Mesenchymal stem cell (in vitro differentiated cells and primary cell): ENCODE measurements around the gene LRRC37A.
A peak's percentile ranks its signal among the peaks of the same experiment; 100 is the strongest.
"Not testable (repeated sequence)": the region's sequence is repeated elsewhere in the genome, so short reads cannot be mapped to it uniquely, and the experiment has no call there.

Experiments
- DNase-seq: peaks from one replicate; pipeline ENCODE4 v3.0.0-alpha.2; 2013
- H2AFZ ChIP-seq: one replicate; pipeline ENCODE4 v1.6.1; 2013; ENCODE audit warnings: low read depth, mild to moderate bottlenecking, control low read depth, inconsistent platforms, low read length, moderate library complexity
- H2AK5ac ChIP-seq: 2 replicates; pipeline ENCODE4 v1.6.1; 2013; ENCODE audit warnings: low read length, moderate library complexity, mild to moderate bottlenecking, inconsistent platforms; ENCODE audit not compliant: severe bottlenecking
- H2BK120ac ChIP-seq: one replicate; pipeline ENCODE4 v1.6.1; 2013; ENCODE audit warnings: low read depth, mild to moderate bottlenecking, inconsistent platforms, low read length, moderate library complexity
- H2BK12ac ChIP-seq, 2 experiments: one replicate each; pipeline ENCODE4 v1.6.1; 2013; ENCODE audit warnings: inconsistent platforms in 2 of 2, low read length in 2 of 2, mild to moderate bottlenecking in 2 of 2, moderate library complexity in 2 of 2, control low read depth in 1 of 2
- H2BK15ac ChIP-seq: one replicate; pipeline ENCODE4 v1.6.1; 2013; ENCODE audit warnings: mild to moderate bottlenecking, low read depth, inconsistent platforms; ENCODE audit not compliant: poor library complexity, severe bottlenecking
- H2BK5ac ChIP-seq: 2 replicates; pipeline ENCODE4 v1.6.1; 2013; ENCODE audit warnings: low read depth, mild to moderate bottlenecking, low read length, control low read depth, inconsistent platforms; ENCODE audit not compliant: poor library complexity, severe bottlenecking
- H3K14ac ChIP-seq, 2 experiments: one replicate each; pipeline ENCODE4 v1.6.1; 2013; ENCODE audit warnings: inconsistent platforms in 2 of 2, low read length in 2 of 2, control low read depth in 1 of 2, mild to moderate bottlenecking in 1 of 2, moderate library complexity in 1 of 2
- H3K18ac ChIP-seq, 2 experiments: one replicate each; pipeline ENCODE4 v1.6.1; 2013; ENCODE audit warnings: inconsistent platforms in 2 of 2, low read length in 2 of 2, control low read depth in 1 of 2, low read depth in 1 of 2, mild to moderate bottlenecking in 1 of 2
- H3K23ac ChIP-seq, 2 experiments: one replicate each; pipeline ENCODE4 v1.6.1; 2013; ENCODE audit warnings: inconsistent platforms in 2 of 2, low read length in 2 of 2, mild to moderate bottlenecking in 2 of 2, moderate library complexity in 2 of 2, control low read depth in 1 of 2
- H3K27ac ChIP-seq: 2 replicates; pipeline ENCODE4 v1.5.1; 2013; ENCODE audit warnings: mild to moderate bottlenecking, moderate library complexity, low read length, control low read depth, inconsistent platforms; ENCODE audit not compliant: poor library complexity, severe bottlenecking
- H3K27me3 ChIP-seq, 2 experiments: 2 replicates each; pipeline versions ENCODE4 v1.6.1 to v1.7.0; 2013; ENCODE audit warnings: low read length in 2 of 2, mild to moderate bottlenecking in 2 of 2, moderate library complexity in 2 of 2, control low read depth in 1 of 2, inconsistent platforms in 1 of 2; ENCODE audit not compliant: control insufficient read depth in 1 of 2, insufficient read depth in 1 of 2
- H3K36me3 ChIP-seq, 2 experiments: 2 replicates each; pipeline versions ENCODE4 v1.6.1 to v1.7.0; 2013; ENCODE audit warnings: low read length in 2 of 2, control low read depth in 1 of 2, inconsistent platforms in 1 of 2, low read depth in 1 of 2, mild to moderate bottlenecking in 1 of 2; ENCODE audit not compliant: insufficient read depth in 2 of 2, control insufficient read depth in 1 of 2
- H3K4ac ChIP-seq, 2 experiments: one replicate each; pipeline ENCODE4 v1.6.1; 2013; ENCODE audit warnings: inconsistent platforms in 2 of 2, low read length in 2 of 2, mild to moderate bottlenecking in 2 of 2, moderate library complexity in 2 of 2, control low read depth in 1 of 2, low read depth in 1 of 2
- H3K4me1 ChIP-seq: 2 replicates; pipeline ENCODE4 v1.6.1; 2013; ENCODE audit warnings: low read depth, low read length, control low read depth; ENCODE audit not compliant: control insufficient read depth, insufficient read depth
- H3K4me2 ChIP-seq: 2 replicates; pipeline ENCODE4 v1.6.1; 2013; ENCODE audit warnings: low read length, mild to moderate bottlenecking, inconsistent platforms; ENCODE audit not compliant: poor library complexity, severe bottlenecking
- H3K4me3 ChIP-seq, 2 experiments: 2 replicates each; pipeline versions ENCODE4 v1.5.1 to v1.7.0; 2013; ENCODE audit warnings: low read length in 2 of 2, mild to moderate bottlenecking in 2 of 2, control low read depth in 1 of 2, low read depth in 1 of 2; ENCODE audit not compliant: insufficient read depth in 1 of 2
- H3K79me1 ChIP-seq: replicated peaks from 2 replicates; pipeline ENCODE4 v1.6.1; 2013; ENCODE audit warnings: mild to moderate bottlenecking, control low read depth, low read length, inconsistent platforms; ENCODE audit not compliant: poor library complexity, severe bottlenecking
- H3K9ac ChIP-seq: 2 replicates; pipeline ENCODE4 v1.7.0; 2013; ENCODE audit warnings: mild to moderate bottlenecking, low read length, moderate library complexity
- H3K9me3 ChIP-seq: 2 replicates; pipeline ENCODE4 v1.7.0; 2013; ENCODE audit warnings: mild to moderate bottlenecking, low read length; ENCODE audit not compliant: control insufficient read depth
- H4K8ac ChIP-seq: one replicate; pipeline ENCODE4 v1.6.1; 2013; ENCODE audit warnings: inconsistent platforms, mild to moderate bottlenecking, low read length, moderate library complexity
- H4K91ac ChIP-seq: one replicate; pipeline ENCODE4 v1.6.1; 2013; ENCODE audit warnings: mild to moderate bottlenecking, low read length, inconsistent platforms
- WGBS: methylation state at CpG from one replicate; pipeline ENCODE4 v1.1.7; 2013; ENCODE audit warnings: mixed read lengths; 5-methylcytosine and 5-hydroxymethylcytosine counted together

The LRRC37A gene

GRCh38 chr17:46286764-46287221 lies 8.1 kb upstream of the LRRC37A start:
- H3K9me3 ChIP-seq, H2BK120ac ChIP-seq, H3K14ac ChIP-seq, H3K79me1 ChIP-seq, H3K36me3 ChIP-seq, H2AFZ ChIP-seq, H3K4me3 ChIP-seq, H2BK12ac ChIP-seq, H2BK15ac ChIP-seq, H3K18ac ChIP-seq, H3K23ac ChIP-seq, H3K27me3 ChIP-seq, H2BK5ac ChIP-seq, H3K4me1 ChIP-seq, H4K8ac ChIP-seq, H2AK5ac ChIP-seq, H3K4ac ChIP-seq, H4K91ac ChIP-seq: not testable (repeated sequence)
- H3K9ac ChIP-seq, result peak overlapping the region; percentile 1
- peak overlapping the region; percentile 16 for H3K4me2 ChIP-seq
- DNase-seq, result peak; percentile 86
- WGBS, result 6% methylated on average over 3 of the region's 3 CpGs
- peak overlapping the region; percentile 72 for H3K27ac ChIP-seq

GRCh38 chr17:46287587-46287986 lies 7.3 kb upstream of the LRRC37A start:
- not testable (repeated sequence) for H3K4me1 ChIP-seq, H3K36me3 ChIP-seq, H3K14ac ChIP-seq, H2AFZ ChIP-seq, DNase-seq, H2BK120ac ChIP-seq, H3K4ac ChIP-seq, H3K4me3 ChIP-seq, H3K18ac ChIP-seq, H4K8ac ChIP-seq, H2AK5ac ChIP-seq, H3K9ac ChIP-seq, H3K79me1 ChIP-seq, H3K27ac ChIP-seq, H3K4me2 ChIP-seq, H2BK15ac ChIP-seq, H2BK5ac ChIP-seq, H2BK12ac ChIP-seq, H4K91ac ChIP-seq, H3K23ac ChIP-seq, H3K27me3 ChIP-seq, H3K9me3 ChIP-seq
- 85% methylated on average over 7 of the region's 7 CpGs for WGBS

DNA sequence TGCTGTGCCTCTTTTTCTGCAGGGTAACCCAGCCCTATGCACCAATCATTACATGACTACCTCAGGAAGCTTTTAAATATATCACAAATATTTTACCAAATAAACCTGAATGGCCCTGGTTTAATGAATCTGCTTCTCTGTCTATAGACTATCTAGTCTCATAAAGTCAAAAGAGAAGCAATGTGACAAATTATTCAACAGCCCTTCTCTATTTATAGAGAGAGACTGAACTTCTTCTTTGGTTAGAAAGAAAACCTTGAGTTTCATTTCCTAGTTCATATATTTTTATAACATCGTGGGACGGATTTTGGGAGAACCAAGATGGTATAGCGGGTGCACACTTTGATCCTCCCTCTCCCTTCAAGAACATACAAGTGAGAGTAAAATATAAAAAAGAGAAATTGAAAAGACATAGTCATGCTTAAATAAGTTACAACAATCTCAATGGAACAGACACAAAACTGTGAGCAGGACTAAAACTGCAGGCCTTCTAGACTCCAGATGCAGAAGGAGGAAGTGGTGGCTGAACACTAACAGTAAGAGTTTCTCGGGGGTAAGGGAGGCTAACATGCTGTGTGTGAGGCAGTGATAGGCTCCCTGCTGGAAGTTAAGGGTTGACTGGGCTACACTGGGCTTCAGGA lies 3.9 kb upstream of the LRRC37A start:
- not testable (repeated sequence) for H2AK5ac ChIP-seq, H3K27me3 ChIP-seq, H4K91ac ChIP-seq, H3K4ac ChIP-seq, H2BK12ac ChIP-seq, H3K14ac ChIP-seq, H2BK5ac ChIP-seq, H3K9ac ChIP-seq, H3K4me2 ChIP-seq, H2AFZ ChIP-seq, H4K8ac ChIP-seq, H3K4me1 ChIP-seq, H3K4me3 ChIP-seq, H2BK120ac ChIP-seq, H2BK15ac ChIP-seq, H3K23ac ChIP-seq, H3K9me3 ChIP-seq, H3K36me3 ChIP-seq, H3K27ac ChIP-seq, H3K18ac ChIP-seq, H3K79me1 ChIP-seq, DNase-seq
- 50% methylated on average over 1 of the region's 4 CpGs for WGBS

- H2BK12ac ChIP-seq, H3K36me3 ChIP-seq, H3K27ac ChIP-seq, H2BK15ac ChIP-seq, H3K23ac ChIP-seq, DNase-seq, H4K8ac ChIP-seq, H2AK5ac ChIP-seq, H2BK120ac ChIP-seq, H3K79me1 ChIP-seq, H2AFZ ChIP-seq, H3K14ac ChIP-seq, H3K4me2 ChIP-seq, H4K91ac ChIP-seq, H3K4me3 ChIP-seq, H3K9me3 ChIP-seq, H3K27me3 ChIP-seq, H3K4me1 ChIP-seq, H2BK5ac ChIP-seq, H3K9ac ChIP-seq, H3K4ac ChIP-seq, H3K18ac ChIP-seq: not testable (repeated sequence)
- WGBS, result 100% methylated on average over 4 of the region's 8 CpGs
These were observed 3.3 kb upstream of the LRRC37A start for GRCh38 chr17:46291618-46292017.
